HEK293T (cell line): ENCODE results near the gene NSUN2.

Experiments used
- CTCF ChIA-PET: fragments of 350-600 bp; formaldehyde crosslinking; extraction: SDS; loops from one replicate; lab custom pipeline; 2021; ENCODE audit warnings: antibody characterized with exemption, inconsistent platforms; lab: Yijun Ruan, JAX
- POLR2A ChIA-PET: fragments of 350-600 bp; formaldehyde crosslinking; extraction: SDS; loops from one replicate; lab custom pipeline; 2020; ENCODE audit warnings: antibody characterized with exemption, inconsistent platforms; lab: Yijun Ruan, JAX
- DNase-seq: peaks from one replicate; pipeline ENCODE4 v3.0.0; 2012; ENCODE audit warnings: mixed read lengths; ENCODE audit errors: extremely low spot score
- ARNT ChIP-seq: fragments of 450-650 bp; IDR thresholded peaks from 2 replicates; pipeline ENCODE4 v1.6.1; 2017; ENCODE audit warnings: mild to moderate bottlenecking
- BHLHE40 ChIP-seq: fragments of 450-650 bp; IDR thresholded peaks from 2 replicates; pipeline ENCODE4 v1.6.1; 2016; ENCODE audit warnings: mild to moderate bottlenecking, moderate library complexity, borderline replicate concordance
- CTBP1 ChIP-seq: fragments of 450-650 bp; IDR thresholded peaks from 2 replicates; pipeline ENCODE4 v1.6.1; 2016; ENCODE audit warnings: borderline replicate concordance
- ELF4 ChIP-seq: fragments of 450-650 bp; IDR thresholded peaks from 2 replicates; pipeline ENCODE4 v1.6.1; 2017; ENCODE audit warnings: antibody characterized with exemption
- FOXA1 ChIP-seq: fragments of 450-650 bp; IDR thresholded peaks from 2 replicates; pipeline ENCODE4 v1.6.1; 2016; ENCODE audit warnings: mild to moderate bottlenecking
- FOXK2 ChIP-seq: fragments of 450-650 bp; IDR thresholded peaks from 2 replicates; pipeline ENCODE4 v1.6.1; 2016; ENCODE audit warnings: mild to moderate bottlenecking
- FOXM1 ChIP-seq: fragments of 450-650 bp; IDR thresholded peaks from 2 replicates; pipeline ENCODE4 v1.6.1; 2017; ENCODE audit warnings: mild to moderate bottlenecking, borderline replicate concordance
- HDGF ChIP-seq: fragments of 450-650 bp; IDR thresholded peaks from 2 replicates; pipeline ENCODE4 v1.6.1; 2017; ENCODE audit warnings: antibody characterized with exemption, borderline replicate concordance
- L3MBTL2 ChIP-seq: fragments of 450-650 bp; conservative IDR thresholded peaks from 2 replicates; pipeline ENCODE4 v1.6.1; 2016; ENCODE audit warnings: mild to moderate bottlenecking
- LEF1 ChIP-seq: fragments of 450-650 bp; IDR thresholded peaks from 2 replicates; pipeline ENCODE4 v1.6.1; 2017; ENCODE audit warnings: mild to moderate bottlenecking, borderline replicate concordance
- NFRKB ChIP-seq: fragments of 450-650 bp; IDR thresholded peaks from 2 replicates; pipeline ENCODE4 v1.6.1; 2016; ENCODE audit warnings: mild to moderate bottlenecking, moderate library complexity
- PKNOX1 ChIP-seq: fragments of 450-650 bp; IDR thresholded peaks from 2 replicates; pipeline ENCODE4 v1.6.1; 2016
- SP1 ChIP-seq: fragments of 450-650 bp; IDR thresholded peaks from 2 replicates; pipeline ENCODE4 v1.6.1; 2017
- SUZ12 ChIP-seq: fragments of 450-650 bp; IDR thresholded peaks from 2 replicates; pipeline ENCODE4 v1.6.1; 2016; ENCODE audit warnings: mild to moderate bottlenecking
- TARDBP ChIP-seq: fragments of 450-650 bp; IDR thresholded peaks from 2 replicates; pipeline ENCODE4 v1.6.1; 2016
- ZNF384 ChIP-seq: fragments of 450-650 bp; IDR thresholded peaks from 2 replicates; pipeline ENCODE4 v1.6.1; 2016

NSUN2 gene

DNA sequence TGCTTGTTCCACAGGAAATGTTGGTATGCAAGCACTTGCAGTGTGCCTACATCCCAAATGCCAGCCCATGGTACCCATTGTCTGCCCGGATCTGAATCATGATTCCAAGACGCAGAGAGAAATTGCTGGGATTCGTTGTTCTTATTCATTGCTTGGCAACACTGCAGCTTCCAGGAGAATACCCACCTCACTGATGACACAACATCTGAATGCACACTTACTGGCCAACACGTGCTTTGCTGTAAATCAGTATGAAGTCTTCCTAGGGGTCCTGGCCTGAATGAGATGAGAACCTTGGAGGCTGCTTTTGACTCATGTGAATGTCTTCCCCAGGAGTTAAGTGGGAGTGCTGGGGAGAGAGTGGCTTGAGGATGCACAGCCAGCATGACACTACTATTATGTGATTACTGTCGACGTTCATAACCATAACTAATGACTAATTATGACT lies 12.0 kb upstream of the NSUN2 start:
- POLR2A ChIA-PET, result no interaction called here
- CTCF ChIA-PET, result no interaction called here
- TF ChIP-seq FOXA1 (no peak), SP1 (no peak), ARNT (no peak), HDGF (no peak), ELF4 (no peak), LEF1 (no peak), SUZ12 (no peak), BHLHE40 (no peak), ZNF384 (no peak)
- DNase-seq, result no peak

DNA sequence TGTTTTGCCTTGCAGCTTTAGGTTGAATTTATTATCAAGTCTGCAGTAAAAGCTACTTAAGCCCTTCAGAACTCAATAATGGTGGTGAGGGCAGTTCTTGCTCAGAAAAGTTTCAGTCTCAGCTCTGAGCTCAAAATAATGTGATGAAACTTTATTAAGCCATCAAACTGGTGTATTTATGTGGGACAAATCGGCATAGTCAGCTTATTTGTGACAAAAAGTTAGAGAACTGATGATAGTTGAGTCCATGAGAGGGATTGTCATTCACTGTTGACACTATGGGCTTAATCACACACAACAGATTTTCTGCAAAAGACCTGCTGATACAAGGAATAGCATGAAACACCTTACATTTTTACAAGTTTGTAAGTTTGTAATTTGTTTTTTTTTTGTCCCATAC lies 9.8 kb upstream of the NSUN2 start:
- POLR2A ChIA-PET, result interaction anchor here (2.5 kb wide), 1 partner anchor 9 kb away, joined by 7 read pairs; the partner anchor contains the start of genes NSUN2 and SRD5A1
- CTCF ChIA-PET, result no interaction called here
- no peak for DNase-seq
- TF ChIP-seq ARNT (no peak), LEF1 (no peak), SP1 (no peak), PKNOX1 (no peak), TARDBP (no peak), ZNF384 (no peak), FOXA1 (no peak), SUZ12 (no peak), BHLHE40 (no peak), CTBP1 (no peak), FOXM1 (no peak), FOXK2 (no peak), L3MBTL2 (no peak), NFRKB (no peak), ELF4 (no peak)

- ChIA-PET CTCF (no interaction called here), POLR2A (no interaction called here)
- TF ChIP-seq FOXM1 (no peak), ELF4 (no peak), CTBP1 (no peak), PKNOX1 (no peak), TARDBP (no peak), BHLHE40 (no peak), NFRKB (no peak), SUZ12 (no peak), LEF1 (no peak)
- DNase-seq, result no peak
These were observed 5.4 kb upstream of the NSUN2 start for GRCh38 chr5:6638236-6638635.

DNA sequence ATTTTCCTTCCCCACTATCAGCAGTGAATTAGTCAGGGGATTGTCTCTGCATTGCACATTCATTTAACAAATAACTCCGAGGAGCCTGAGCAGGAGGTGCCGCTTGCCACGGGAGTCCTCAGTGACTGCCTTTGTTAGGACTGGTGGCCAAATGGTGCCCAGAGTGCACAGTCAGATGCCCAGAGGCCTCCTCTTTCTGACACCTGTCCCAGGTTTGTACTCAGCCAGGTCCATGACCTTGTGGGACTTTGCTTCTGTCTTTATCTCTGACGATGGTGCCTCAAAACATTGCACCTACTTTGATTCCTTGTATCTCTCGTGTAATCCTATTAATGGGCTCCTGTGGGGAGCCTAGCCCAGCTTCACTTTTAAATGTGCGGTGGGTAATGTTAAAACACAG lies 4.7 kb upstream of the NSUN2 start:
- CTCF ChIA-PET, result no interaction called here
- DNase-seq, result no peak
- POLR2A ChIA-PET, result no interaction called here
- TF ChIP-seq BHLHE40 (no peak), ELF4 (no peak)

GRCh38 chr5:6637022-6637421 lies 4.2 kb upstream of the NSUN2 start:
- CTCF ChIA-PET, result no interaction called here

GRCh38 chr5:6636293-6636692 lies 3.4 kb upstream of the NSUN2 start:
- POLR2A ChIA-PET, result no interaction called here
- no peak for TF ChIP-seq LEF1
- TF ChIP-seq L3MBTL2, result no peak
- TF ChIP-seq CTBP1, result no peak
- TF ChIP-seq SP1, result no peak
- no peak for TF ChIP-seq BHLHE40
- TF ChIP-seq FOXM1, result no peak
- no peak for TF ChIP-seq NFRKB
- TF ChIP-seq ARNT, result no peak
- TF ChIP-seq ELF4, result no peak
- no peak for TF ChIP-seq PKNOX1
- TF ChIP-seq HDGF, result no peak
- no peak for TF ChIP-seq SUZ12
- no peak for TF ChIP-seq FOXK2
- no peak for TF ChIP-seq TARDBP
- CTCF ChIA-PET, result no interaction called here
- DNase-seq, result no peak

More at GRCh38 chr5:6637022-6637421, 4.2 kb upstream of the NSUN2 start:
- no peak for DNase-seq
- POLR2A ChIA-PET, result no interaction called here
- TF ChIP-seq ARNT (no peak), FOXM1 (no peak), SP1 (no peak), SUZ12 (no peak), ZNF384 (no peak), FOXK2 (no peak), PKNOX1 (no peak), ELF4 (no peak), HDGF (no peak)
